HG03378 (cell line): ENCODE measurements around the gene TJP1.
"Not testable (repeated sequence)": the region's sequence is repeated elsewhere in the genome, so short reads cannot be mapped to it uniquely, and the experiment has no call there.

Experiments used
- ATAC-seq: cut with Tn5 transposase; IDR thresholded peaks from one replicate; pipeline ENCODE4 v1.9.1; 2021; ENCODE audit warnings: mild to moderate bottlenecking, moderate library complexity; ENCODE audit not compliant: unreplicated experiment

TJP1 gene

GRCh38 chr15:29685156-29686078 lies 136.9 kb downstream of the TJP1 start:
- no peak for ATAC-seq

DNA sequence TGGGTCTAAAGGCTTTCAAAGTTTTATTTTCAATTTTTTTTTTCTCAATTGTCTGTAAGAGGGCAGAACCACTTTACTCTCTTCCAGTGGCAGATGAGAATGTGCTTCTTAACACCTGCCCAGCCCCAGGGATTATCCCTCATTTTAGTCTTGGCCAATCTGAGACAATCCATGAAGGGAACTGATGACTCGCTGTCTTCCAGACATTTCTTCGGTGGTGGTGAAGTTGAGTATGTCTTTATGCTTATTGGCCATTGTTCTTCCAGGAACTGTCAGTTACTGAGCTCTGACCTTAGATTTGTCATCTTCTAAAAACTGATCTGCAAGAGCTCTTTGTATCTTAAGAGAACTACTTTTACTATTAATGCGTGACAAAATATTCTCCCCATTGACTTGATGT lies 139.5 kb downstream of the TJP1 start:
- ATAC-seq, result no peak

DNA sequence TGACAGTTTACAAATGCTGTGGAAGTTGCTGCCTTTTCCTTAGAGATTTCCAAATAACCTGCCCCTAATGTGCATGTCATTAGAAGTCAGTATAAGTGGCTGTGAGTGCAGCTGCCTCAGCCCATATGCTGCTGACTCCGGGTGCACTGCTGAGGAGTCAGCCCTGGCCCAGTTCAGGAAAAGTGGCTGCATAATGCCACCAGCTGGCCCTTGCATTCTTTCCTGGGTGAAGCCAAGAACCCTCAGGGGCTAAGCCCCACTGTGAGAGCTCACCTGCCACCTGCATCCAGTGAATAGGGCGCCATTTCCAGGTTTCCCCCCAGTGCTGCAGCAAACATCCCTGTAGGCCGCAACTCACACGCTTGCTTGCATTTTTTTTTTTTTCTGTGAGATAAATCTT lies 139.9 kb downstream of the TJP1 start:
- no peak for ATAC-seq

DNA sequence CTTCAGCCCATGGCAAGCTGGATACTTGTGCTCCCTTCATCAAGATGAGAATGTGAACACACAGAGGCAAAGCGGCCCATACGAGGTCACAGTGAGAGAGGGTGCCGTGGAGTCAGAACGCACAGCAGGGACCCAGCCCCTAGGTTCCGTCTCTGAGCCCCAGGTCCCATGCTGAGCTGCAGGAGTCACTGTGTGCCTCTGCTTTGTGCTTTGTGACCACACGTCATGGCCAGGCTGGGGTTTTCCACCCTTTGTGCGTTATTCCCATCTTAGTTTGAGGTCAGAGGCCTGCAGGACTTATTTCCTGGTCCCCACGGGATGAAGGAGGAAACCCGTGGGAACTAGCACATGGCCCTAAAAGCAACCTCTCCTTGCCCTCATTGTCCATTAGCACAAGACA lies 140.3 kb downstream of the TJP1 start:
- no peak for ATAC-seq

- ATAC-seq, result no peak
Observed at GRCh38 chr15:29681166-29681845, 141.0 kb downstream of the TJP1 start.

GRCh38 chr15:29680465-29681165 lies 141.7 kb downstream of the TJP1 start:
- ATAC-seq, result no peak

- no peak for ATAC-seq
Observed at GRCh38 chr15:29678504-29679034, 143.7 kb downstream of the TJP1 start.

DNA sequence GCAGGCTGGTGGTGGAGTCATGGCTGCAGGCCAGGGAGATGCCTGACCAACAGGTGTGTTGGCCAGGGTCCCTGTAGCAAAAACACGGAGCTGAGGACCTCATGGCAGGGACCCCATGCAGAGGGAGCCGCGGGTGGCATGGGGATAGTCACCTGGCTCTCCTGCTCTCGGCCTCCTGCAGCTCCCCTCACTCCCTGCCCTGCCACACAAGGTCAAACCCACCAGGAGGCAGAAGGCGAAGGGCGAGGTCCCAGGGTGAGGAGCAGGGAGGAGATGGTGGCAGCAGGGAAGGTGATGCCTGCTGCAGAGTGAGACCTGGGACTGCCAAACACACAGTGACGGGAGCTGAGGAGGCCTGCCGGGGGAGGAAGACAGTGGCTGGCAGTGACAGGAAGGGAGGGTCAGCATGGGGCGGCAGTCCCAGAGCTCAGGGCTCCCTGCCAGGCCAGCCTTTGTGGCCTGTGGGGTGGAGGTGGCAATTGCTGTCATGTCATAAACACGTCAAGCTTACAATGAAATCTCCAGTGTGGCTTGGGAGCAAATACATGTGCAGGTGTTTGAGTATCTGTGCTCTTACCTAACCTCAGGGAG lies 144.3 kb downstream of the TJP1 start:
- ATAC-seq, result no peak

DNA sequence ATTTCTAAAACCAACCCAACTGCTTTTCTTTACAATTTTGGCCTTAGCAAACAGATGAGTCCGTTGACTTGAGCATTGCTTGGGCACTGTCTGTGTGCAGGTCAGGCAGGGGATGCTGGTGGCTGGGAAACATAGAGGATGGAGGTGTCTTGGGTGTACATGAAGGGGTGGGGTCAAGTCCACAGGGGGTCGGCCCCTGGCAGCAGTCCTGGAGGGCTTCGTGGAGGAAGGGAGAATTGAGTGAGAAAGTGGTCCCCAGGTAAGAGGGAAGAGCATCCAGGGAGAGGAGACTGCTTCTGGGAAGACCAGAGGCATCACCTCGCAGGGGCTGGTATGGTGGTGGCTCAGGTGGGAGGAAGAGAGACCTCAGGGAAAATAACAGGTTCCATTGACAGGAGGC lies 144.8 kb downstream of the TJP1 start:
- no peak for ATAC-seq

- no peak for ATAC-seq
Observed at GRCh38 chr15:29676961-29677402, 145.3 kb downstream of the TJP1 start.

DNA sequence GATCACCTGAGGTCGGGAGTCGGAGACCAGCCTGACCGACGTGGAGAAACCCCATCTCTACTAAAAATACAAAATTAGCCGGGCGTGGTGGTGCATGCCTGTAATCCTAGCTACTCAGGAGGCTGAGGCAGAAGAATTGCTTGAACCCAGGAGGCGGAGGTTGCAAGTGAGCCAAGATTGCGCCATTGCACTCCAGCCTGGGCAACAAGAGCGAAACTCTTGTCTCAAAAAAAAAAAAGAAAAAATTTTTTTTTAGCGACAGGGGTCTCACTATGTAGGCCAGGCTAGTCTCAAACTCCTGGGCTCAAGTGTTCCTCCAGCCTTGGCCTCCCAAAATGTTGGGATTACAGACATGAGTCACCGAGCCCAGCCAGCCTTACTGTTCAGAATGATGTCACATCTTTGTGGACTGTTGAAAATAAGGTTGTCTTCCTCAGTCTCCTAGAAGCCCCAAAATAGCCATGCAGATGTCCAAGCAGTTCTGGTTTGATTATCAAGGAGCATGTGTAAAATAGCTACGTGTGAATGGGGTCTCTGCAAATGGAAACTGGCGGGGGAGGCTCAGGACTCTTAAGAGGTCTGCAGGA lies 145.8 kb downstream of the TJP1 start:
- not testable (repeated sequence) for ATAC-seq

GRCh38 chr15:29675791-29676301 lies 146.4 kb downstream of the TJP1 start:
- no peak for ATAC-seq

- ATAC-seq, result no peak
Observed at GRCh38 chr15:29674661-29675533, 147.4 kb downstream of the TJP1 start.

DNA sequence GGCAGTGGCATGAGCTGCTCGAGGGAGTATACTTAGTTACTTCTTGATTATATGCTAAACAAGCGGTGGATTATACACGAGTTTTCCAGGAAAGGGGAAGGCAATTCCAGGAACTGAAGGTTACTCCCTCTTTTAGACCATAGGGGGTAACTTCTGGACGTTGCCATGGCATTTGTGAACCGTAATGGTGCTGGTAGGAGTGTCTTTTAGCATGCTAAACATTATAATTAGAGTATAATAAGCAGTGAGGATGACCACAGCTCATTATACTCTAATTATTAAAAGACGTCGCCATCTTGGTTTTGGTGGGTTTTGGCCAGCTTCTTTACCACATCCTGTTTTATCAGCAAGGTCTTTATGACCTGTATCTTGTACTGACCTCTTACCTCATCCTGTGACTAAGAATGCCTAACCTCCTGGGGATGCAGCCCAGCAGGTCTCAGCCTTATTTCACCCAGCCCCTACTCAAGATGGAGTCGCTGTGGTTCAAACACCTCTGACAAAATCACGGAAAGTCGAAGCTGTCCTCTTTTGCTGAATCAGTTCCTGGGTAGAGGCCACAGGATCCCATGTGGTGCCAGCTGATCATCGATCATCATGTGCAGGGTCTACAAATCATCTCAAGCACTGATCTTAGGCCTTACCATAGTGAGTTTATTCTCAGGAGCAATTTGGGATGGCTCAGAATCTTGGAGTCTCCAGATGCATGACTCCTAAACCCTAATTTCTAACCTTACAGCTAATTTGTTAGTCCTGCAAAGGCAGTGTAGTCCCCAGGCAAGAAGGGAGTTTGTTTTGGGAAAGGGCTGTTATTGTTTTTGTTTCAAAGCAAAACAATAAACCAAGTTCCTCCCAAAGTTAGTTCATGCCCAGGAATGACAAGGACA lies 149.1 kb downstream of the TJP1 start:
- no peak for ATAC-seq

DNA sequence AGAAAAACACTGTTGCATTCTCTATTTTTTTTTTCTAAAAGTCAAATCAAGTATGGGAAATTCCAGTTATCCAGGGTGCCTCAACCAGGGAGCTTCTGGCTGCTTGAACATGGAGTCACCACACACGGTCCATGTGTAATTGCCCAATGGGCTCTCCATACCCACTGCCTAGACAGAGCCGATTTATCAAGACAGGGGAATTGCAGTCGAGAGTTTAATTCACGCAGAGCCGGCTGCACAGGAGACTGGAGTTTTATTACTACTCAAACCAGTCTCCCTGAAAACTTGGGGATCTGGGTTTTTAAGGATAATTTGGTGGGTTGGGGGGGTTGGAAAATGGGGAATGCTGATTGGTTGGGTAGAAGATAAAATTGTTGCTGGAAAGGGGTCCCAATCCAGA lies 149.8 kb downstream of the TJP1 start:
- no peak for ATAC-seq

DNA sequence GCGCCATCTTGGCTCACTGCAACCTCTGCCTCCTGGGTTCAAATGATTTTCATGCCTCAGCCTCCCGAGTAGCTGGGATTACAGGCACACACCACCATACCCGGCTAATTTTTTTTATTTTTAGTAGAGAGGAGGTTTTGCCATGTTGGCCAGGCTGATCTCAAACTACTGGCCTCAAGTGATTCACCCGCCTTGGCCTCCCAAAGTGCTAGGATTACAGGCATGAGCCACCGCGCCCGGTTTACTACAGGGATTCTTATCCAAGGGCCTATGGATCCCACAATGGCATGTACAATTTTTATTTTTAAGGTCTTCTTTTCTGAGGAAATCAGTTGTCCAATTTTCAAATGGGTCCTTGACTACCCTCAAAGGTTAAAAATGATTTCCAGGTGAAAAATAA lies 150.2 kb downstream of the TJP1 start:
- not testable (repeated sequence) for ATAC-seq

DNA sequence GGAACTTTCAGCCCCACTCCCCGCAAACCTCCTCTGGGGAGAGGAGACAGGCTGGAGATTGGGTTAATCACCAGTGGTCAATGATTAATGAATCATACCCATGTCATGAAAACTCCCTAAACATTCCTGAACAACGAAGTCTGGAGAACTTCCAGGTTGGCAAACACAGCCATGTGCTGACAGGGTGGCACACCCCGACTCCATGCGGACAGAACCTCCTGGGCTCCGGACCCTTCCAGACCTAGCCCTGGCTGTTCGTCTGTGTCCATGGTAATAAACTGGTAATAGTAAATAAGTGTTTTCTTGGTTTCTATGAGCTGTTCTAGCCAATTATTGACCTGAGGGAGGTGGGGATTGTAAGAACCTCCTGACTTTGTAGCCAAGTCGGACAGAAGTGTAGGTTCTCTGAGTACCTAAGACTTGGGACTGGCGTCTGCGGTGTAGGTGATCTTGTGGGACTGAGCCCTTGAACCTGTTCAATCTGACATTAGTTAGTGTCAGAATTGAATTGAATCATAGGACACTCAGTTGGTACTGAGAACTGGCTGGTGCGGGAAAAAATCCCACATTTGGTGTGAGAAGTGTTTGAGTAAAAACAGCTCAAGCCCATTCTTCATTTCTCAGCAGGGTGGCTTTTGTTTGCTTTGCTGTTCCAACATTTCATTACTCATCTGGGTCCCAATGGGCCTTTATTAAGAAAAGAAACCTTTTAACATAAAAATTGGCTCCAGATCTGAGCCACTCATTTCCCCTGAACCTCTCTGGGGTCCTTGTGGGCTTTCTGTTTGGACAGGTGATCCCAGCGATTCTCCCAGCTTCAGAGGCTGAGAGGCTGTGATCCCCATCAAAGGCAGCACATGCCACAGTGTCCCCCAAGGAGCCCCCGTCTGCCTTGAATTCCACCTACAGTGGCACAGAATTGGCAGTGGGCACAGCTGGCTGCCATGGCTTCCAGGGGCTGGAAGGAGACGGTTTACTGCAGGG lies 151.0 kb downstream of the TJP1 start:
- no peak for ATAC-seq
